ENCODE measurements around the gene MYL10. TPM values are rescaled to one million over a fixed set of nuclear protein-coding genes. Genes with fewer than 3 reads are reported as not detected.

MYL10 gene
- total and polyA plus RNA-seq, 10 of the 15 experiments (the other 5 are each of a cell fraction or from before 2014, with no cell fraction given) = not detected

DNA sequence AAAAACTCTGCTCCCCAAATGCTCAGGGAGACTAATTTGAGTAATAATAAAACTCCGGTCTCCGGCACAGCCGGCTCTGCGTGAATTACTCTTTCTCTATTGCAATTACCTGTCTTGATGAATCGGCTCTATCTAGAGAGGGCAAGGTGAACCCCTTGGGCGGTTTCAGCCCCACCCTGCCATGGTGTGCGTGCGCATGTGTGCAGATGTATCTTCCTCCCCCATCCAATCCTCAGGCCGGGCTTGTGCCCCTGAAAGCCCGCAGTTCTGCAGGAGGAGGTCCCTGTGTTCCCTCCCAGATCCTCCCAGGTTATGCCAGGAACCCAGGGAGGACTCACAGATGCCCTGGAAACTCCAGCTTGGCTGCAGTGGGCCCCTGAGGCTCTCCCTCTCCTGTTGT lies 48.3 kb upstream of the MYL10 start:
- ChIA-PET RAD21 (ENCODE audit: unreplicated experiment) (no interaction called here), SMC1A (ENCODE audit: uncharacterized antibody, unreplicated experiment) (no interaction called here), POLR2A (interaction anchor here (0.6 kb wide), 1 partner anchor 767 kb away, joined by 3 read pairs; no protein-coding TSS in a partner anchor), CTCF (no interaction called here)
- no peak overlapping the region for H2AFZ ChIP-seq (ENCODE audit: control insufficient read depth, low read depth, low read length)
- H3K79me2 ChIP-seq (ENCODE audit: control insufficient read depth, insufficient read depth, low read length) = no peaks in the 10 kb centered on the region
- 57% methylated on average over 10 of the region's 10 CpGs for WGBS (ENCODE audit: insufficient coverage, insufficient replicate concordance, low lambda C conversion rate, missing lambda C conversion rate)
- ATAC-seq = no peak
- no peaks in the 10 kb centered on the region for H3K4me1 ChIP-seq (ENCODE audit: control insufficient read depth, insufficient read depth, low read length)
- H4K20me1 ChIP-seq (ENCODE audit: control insufficient read depth, insufficient read depth) = no peaks in the 10 kb centered on the region
- no peaks in the 10 kb centered on the region for H3K36me3 ChIP-seq (ENCODE audit: control insufficient read depth in 2 of 2, insufficient read depth in 2 of 2, low read length in 1 of 2)
- in situ Hi-C loops (cut with MboI) (no loop called here), intact Hi-C loops (cut with micrococcal nuclease; ENCODE audit: unreplicated experiment) (no loop called here)
- H3K9ac ChIP-seq (ENCODE audit: control insufficient read depth, insufficient read depth, low read length) = no peak overlapping the region
- no peak for DNase-seq (ENCODE audit: low read depth, low spot score)
- no peak overlapping the region for H3K4me2 ChIP-seq (ENCODE audit: control insufficient read depth, insufficient read depth)
- H3K27me3 ChIP-seq (replicated peaks in 1 of 2; ENCODE audit: control insufficient read depth in 2 of 2, insufficient read depth in 2 of 2, low read length in 1 of 2) = no peaks in the 10 kb centered on the region
- FAIRE-seq = no peak
- no peak overlapping the region for H3K4me3 ChIP-seq
- no peaks in the 10 kb centered on the region; the same call in 2 of the 3 replicates for H3K9me3 ChIP-seq (replicated peaks; ENCODE audit: control insufficient read depth, insufficient read depth, low read length)
- no TSS peak for BruUV-seq (replicated peaks)
- no peak overlapping the region for H3K27ac ChIP-seq (ENCODE audit: control insufficient read depth, insufficient read depth)
- TF ChIP-seq ASH2L (IDR thresholded peaks at IDR 0.05; ENCODE audit: borderline replicate concordance, low read depth) = no peak
- TF ChIP-seq, protein P1, sequence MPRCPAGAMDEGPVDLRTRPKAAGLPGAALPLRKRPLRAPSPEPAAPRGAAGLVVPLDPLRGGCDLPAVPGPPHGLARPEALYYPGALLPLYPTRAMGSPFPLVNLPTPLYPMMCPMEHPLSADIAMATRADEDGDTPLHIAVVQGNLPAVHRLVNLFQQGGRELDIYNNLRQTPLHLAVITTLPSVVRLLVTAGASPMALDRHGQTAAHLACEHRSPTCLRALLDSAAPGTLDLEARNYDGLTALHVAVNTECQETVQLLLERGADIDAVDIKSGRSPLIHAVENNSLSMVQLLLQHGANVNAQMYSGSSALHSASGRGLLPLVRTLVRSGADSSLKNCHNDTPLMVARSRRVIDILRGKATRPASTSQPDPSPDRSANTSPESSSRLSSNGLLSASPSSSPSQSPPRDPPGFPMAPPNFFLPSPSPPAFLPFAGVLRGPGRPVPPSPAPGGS (IDR thresholded peaks at IDR 0.05; ENCODE audit: borderline replicate concordance, insufficient read depth, low read depth, low read length, poor library complexity, severe bottlenecking) = no peak
- TF ChIP-seq, protein P2, sequence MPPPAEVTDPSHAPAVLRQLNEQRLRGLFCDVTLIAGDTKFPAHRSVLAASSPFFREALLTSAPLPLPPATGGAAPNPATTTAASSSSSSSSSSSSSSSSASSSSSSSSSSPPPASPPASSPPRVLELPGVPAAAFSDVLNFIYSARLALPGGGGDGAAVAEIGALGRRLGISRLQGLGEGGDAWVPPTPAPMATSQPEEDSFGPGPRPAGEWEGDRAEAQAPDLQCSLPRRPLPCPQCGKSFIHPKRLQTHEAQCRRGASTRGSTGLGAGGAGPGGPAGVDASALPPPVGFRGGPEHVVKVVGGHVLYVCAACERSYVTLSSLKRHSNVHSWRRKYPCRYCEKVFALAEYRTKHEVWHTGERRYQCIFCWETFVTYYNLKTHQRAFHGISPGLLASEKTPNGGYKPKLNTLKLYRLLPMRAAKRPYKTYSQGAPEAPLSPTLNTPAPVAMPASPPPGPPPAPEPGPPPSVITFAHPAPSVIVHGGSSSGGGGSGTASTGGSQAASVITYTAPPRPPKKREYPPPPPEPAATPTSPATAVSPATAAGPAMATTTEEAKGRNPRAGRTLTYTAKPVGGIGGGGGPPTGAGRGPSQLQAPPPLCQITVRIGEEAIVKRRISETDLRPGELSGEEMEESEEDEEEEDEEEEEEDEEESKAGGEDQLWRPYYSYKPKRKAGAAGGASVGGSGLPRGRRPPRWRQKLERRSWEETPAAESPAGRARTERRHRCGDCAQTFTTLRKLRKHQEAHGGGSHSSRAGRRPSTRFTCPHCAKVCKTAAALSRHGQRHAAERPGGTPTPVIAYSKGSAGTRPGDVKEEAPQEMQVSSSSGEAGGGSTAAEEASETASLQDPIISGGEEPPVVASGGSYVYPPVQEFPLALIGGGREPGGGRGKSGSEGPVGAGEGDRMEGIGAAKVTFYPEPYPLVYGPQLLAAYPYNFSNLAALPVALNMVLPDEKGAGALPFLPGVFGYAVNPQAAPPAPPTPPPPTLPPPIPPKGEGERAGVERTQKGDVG (CRISPR knock-in tag; IDR thresholded peaks at IDR 0.05) = no peak
- TF ChIP-seq, protein P3, sequence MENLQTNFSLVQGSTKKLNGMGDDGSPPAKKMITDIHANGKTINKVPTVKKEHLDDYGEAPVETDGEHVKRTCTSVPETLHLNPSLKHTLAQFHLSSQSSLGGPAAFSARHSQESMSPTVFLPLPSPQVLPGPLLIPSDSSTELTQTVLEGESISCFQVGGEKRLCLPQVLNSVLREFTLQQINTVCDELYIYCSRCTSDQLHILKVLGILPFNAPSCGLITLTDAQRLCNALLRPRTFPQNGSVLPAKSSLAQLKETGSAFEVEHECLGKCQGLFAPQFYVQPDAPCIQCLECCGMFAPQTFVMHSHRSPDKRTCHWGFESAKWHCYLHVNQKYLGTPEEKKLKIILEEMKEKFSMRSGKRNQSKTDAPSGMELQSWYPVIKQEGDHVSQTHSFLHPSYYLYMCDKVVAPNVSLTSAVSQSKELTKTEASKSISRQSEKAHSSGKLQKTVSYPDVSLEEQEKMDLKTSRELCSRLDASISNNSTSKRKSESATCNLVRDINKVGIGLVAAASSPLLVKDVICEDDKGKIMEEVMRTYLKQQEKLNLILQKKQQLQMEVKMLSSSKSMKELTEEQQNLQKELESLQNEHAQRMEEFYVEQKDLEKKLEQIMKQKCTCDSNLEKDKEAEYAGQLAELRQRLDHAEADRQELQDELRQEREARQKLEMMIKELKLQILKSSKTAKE (IDR thresholded peaks at IDR 0.05; ENCODE audit: low read depth, poor library complexity, severe bottlenecking) = no peak
- TF ChIP-seq, protein P4, sequence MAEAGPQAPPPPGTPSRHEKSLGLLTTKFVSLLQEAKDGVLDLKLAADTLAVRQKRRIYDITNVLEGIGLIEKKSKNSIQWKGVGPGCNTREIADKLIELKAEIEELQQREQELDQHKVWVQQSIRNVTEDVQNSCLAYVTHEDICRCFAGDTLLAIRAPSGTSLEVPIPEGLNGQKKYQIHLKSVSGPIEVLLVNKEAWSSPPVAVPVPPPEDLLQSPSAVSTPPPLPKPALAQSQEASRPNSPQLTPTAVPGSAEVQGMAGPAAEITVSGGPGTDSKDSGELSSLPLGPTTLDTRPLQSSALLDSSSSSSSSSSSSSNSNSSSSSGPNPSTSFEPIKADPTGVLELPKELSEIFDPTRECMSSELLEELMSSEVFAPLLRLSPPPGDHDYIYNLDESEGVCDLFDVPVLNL (IDR thresholded peaks at IDR 0.05; ENCODE audit: low read depth, low read length) = no peak
- no peak for TF ChIP-seq NFXL1 (IDR thresholded peaks at IDR 0.05; ENCODE audit: borderline replicate concordance)
- TF ChIP-seq NRF1 (conservative IDR thresholded peaks at IDR 0.05; ENCODE audit: low read depth, low read length) = no peak
- TF ChIP-seq GABPA (IDR thresholded peaks at IDR 0.05; ENCODE audit: low read depth) = no peak
- TF ChIP-seq, protein P5, sequence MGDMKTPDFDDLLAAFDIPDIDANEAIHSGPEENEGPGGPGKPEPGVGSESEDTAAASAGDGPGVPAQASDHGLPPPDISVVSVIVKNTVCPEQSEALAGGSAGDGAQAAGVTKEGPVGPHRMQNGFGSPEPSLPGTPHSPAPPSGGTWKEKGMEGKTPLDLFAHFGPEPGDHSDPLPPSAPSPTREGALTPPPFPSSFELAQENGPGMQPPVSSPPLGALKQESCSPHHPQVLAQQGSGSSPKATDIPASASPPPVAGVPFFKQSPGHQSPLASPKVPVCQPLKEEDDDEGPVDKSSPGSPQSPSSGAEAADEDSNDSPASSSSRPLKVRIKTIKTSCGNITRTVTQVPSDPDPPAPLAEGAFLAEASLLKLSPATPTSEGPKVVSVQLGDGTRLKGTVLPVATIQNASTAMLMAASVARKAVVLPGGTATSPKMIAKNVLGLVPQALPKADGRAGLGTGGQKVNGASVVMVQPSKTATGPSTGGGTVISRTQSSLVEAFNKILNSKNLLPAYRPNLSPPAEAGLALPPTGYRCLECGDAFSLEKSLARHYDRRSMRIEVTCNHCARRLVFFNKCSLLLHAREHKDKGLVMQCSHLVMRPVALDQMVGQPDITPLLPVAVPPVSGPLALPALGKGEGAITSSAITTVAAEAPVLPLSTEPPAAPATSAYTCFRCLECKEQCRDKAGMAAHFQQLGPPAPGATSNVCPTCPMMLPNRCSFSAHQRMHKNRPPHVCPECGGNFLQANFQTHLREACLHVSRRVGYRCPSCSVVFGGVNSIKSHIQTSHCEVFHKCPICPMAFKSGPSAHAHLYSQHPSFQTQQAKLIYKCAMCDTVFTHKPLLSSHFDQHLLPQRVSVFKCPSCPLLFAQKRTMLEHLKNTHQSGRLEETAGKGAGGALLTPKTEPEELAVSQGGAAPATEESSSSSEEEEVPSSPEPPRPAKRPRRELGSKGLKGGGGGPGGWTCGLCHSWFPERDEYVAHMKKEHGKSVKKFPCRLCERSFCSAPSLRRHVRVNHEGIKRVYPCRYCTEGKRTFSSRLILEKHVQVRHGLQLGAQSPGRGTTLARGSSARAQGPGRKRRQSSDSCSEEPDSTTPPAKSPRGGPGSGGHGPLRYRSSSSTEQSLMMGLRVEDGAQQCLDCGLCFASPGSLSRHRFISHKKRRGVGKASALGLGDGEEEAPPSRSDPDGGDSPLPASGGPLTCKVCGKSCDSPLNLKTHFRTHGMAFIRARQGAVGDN (IDR thresholded peaks at IDR 0.05) = no peak
- no peak for TF ChIP-seq SREBF1 (IDR thresholded peaks at IDR 0.05; ENCODE audit: low read length)
